Astrocyte (in vitro differentiated cells and primary cell): Measurements from ENCODE around the gene KIF21B. TPM values are rescaled to one million over a fixed set of nuclear protein-coding genes. Genes with fewer than 3 reads are reported as not detected.

Experiments
- DNase-seq: peaks from one replicate; pipeline ENCODE4 v3.0.0-alpha.2; 2010; ENCODE audit warnings: low read depth
- FAIRE-seq: peaks from 2 replicates; lab custom pipeline; 2011; peaks lifted over from hg19 to GRCh38; lab: Jason Lieb, UNC
- H2AFZ ChIP-seq: 2 replicates; pipeline ENCODE4 v1.6.0; 2012; ENCODE audit warnings: low read depth, low read length, inconsistent platforms
- H3K27ac ChIP-seq: 2 replicates; pipeline ENCODE4 v1.5.1; 2011; ENCODE audit warnings: low read depth, low read length, inconsistent platforms
- H3K27me3 ChIP-seq: 2 replicates; pipeline ENCODE4 v1.6.0; 2011; ENCODE audit warnings: low read length, inconsistent platforms; ENCODE audit not compliant: insufficient read depth
- H3K36me3 ChIP-seq: 2 replicates; pipeline ENCODE4 v1.5.1; 2011; ENCODE audit warnings: low read length, inconsistent platforms; ENCODE audit not compliant: insufficient read depth
- H3K4me1 ChIP-seq: 2 replicates; pipeline ENCODE4 v1.5.1; 2011; ENCODE audit warnings: low read length, inconsistent platforms; ENCODE audit not compliant: insufficient read depth
- H3K4me2 ChIP-seq: 2 replicates; pipeline ENCODE4 v1.6.0; 2012; ENCODE audit warnings: low read length, inconsistent platforms
- H3K4me3 ChIP-seq: 2 replicates; pipeline ENCODE4 v1.5.1; 2011; ENCODE audit warnings: low read depth, mild to moderate bottlenecking, low read length, inconsistent platforms; ENCODE audit not compliant: insufficient read depth
- H3K79me2 ChIP-seq: 2 replicates; pipeline ENCODE4 v1.6.0; 2012; ENCODE audit warnings: mild to moderate bottlenecking, low read length, inconsistent platforms; ENCODE audit not compliant: insufficient read depth
- H3K9ac ChIP-seq: 2 replicates; pipeline ENCODE4 v1.6.0; 2012; ENCODE audit warnings: mild to moderate bottlenecking, low read length, inconsistent platforms
- H3K9me3 ChIP-seq: 2 replicates; pipeline ENCODE4 v1.5.1; 2012; ENCODE audit warnings: low read depth, mild to moderate bottlenecking, low read length, inconsistent platforms; ENCODE audit not compliant: insufficient read depth
- H4K20me1 ChIP-seq: 2 replicates; pipeline ENCODE4 v1.6.0; 2012; ENCODE audit warnings: low read length, inconsistent platforms; ENCODE audit not compliant: insufficient read depth
- H3K27ac Mint-ChIP-seq: one replicate; pipeline ENCODE4 v1.8.0; 2021; ENCODE audit warnings: mild to moderate bottlenecking, mixed read lengths; ENCODE audit not compliant: unreplicated experiment
- H3K27me3 Mint-ChIP-seq: one replicate; pipeline ENCODE4 v1.8.0; 2021; ENCODE audit warnings: low read depth, mixed read lengths; ENCODE audit not compliant: unreplicated experiment
- H3K36me3 Mint-ChIP-seq: one replicate; pipeline ENCODE4 v1.8.0; 2021; ENCODE audit warnings: low read depth, mixed read lengths; ENCODE audit not compliant: unreplicated experiment
- H3K4me1 Mint-ChIP-seq: one replicate; pipeline ENCODE4 v1.8.0; 2021; ENCODE audit warnings: low read depth, mixed read lengths; ENCODE audit not compliant: unreplicated experiment
- H3K4me3 Mint-ChIP-seq: one replicate; pipeline ENCODE4 v1.8.0; 2021; ENCODE audit warnings: mild to moderate bottlenecking, moderate library complexity, mixed read lengths; ENCODE audit not compliant: unreplicated experiment
- H3K9me3 Mint-ChIP-seq: one replicate; pipeline ENCODE4 v1.8.0; 2021; ENCODE audit warnings: mild to moderate bottlenecking, mixed read lengths; ENCODE audit not compliant: unreplicated experiment
- EZH2 ChIP-seq: IDR thresholded peaks from 2 replicates; pipeline ENCODE4 v1.6.1; 2012; ENCODE audit warnings: mild to moderate bottlenecking, low read length, inconsistent platforms; ENCODE audit not compliant: insufficient read depth
- total RNA-seq: library from RNA; stranded (reverse); gene quantifications from 2 replicates; pipeline ENCODE4 v1.2.1, GENCODE V29; 2021
- TF ChIP-seq, protein P1 (sequence below): IDR thresholded peaks from 2 replicates; pipeline ENCODE4 v1.5.1; 2011; ENCODE audit warnings: low read depth, mild to moderate bottlenecking, inconsistent platforms, low read length, moderate library complexity; ENCODE audit not compliant: insufficient read depth

Gene KIF21B
- total RNA-seq, 1 donor from 2014 or later, result 4.7 TPM

DNA sequence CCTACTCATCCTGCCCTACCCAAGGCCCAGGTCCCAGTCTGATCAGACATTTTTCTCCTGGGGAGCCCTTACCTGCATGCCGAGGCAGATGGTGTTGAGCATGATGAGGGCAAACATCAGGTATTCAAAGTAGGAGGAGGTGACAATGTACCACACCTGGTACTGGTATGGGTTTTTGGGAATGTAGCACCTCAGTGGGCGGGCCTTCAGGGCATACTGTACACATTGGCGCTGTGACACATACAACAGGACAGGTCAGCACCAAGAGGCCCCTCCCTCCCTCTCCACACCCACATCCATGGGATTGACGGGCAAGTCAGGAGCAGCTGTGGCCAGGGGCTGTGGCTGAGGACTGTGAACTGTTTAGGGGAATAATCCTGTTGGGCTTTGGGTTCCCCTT is 37.1 kb upstream of the KIF21B start:
- no peaks in the 10 kb centered on the region for H3K36me3 Mint-ChIP-seq

DNA sequence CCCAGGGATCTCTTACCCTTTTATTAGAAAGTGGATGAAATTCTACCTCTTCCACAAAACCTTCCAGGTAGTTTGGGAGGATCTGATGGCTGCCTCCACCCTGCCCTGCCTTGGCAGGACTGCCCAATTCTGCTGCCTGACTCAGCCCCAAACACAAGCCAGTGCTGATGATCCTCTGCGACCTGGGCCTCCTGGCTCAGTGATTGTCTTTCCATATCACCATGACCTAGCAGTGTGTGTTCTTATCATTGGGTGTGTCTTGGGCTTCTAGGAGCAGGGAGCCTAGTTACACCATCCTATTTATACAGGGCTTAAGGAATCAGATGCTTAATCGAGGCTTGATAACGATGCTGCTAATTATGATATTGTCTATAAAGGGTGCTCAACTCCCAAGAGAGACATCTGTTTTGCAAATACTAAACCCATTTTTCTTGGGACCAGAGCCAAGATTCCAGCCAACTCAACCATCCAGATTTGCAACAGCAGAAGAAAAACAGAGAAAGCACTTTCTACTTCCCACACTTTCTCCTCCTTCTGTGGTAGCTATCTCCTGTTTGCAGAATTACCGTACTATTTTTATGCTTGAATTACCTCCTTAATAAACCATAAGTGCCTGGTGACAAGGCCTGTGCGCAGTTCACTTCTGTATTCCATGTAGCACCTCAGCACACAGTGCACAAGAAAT is 36.5 kb upstream of the KIF21B start:
- H3K4me3 Mint-ChIP-seq, result no peak overlapping the region
- DNase-seq (no peak), FAIRE-seq (no peak)
- Histone ChIP-seq H3K9me3 (no peaks in the 10 kb centered on the region), H4K20me1 (no peaks in the 10 kb centered on the region), H3K4me1 (no peaks in the 10 kb centered on the region), H3K27me3 (peaks cover 37% of the 10 kb centered on the region), H3K36me3 (no peaks in the 10 kb centered on the region), H3K9ac (no peak overlapping the region), H3K4me3 (no peak overlapping the region), H3K27ac (no peak overlapping the region), H3K4me2 (no peak overlapping the region), H2AFZ (no peak overlapping the region), H3K79me2 (no peaks in the 10 kb centered on the region)
- TF ChIP-seq, protein P1, sequence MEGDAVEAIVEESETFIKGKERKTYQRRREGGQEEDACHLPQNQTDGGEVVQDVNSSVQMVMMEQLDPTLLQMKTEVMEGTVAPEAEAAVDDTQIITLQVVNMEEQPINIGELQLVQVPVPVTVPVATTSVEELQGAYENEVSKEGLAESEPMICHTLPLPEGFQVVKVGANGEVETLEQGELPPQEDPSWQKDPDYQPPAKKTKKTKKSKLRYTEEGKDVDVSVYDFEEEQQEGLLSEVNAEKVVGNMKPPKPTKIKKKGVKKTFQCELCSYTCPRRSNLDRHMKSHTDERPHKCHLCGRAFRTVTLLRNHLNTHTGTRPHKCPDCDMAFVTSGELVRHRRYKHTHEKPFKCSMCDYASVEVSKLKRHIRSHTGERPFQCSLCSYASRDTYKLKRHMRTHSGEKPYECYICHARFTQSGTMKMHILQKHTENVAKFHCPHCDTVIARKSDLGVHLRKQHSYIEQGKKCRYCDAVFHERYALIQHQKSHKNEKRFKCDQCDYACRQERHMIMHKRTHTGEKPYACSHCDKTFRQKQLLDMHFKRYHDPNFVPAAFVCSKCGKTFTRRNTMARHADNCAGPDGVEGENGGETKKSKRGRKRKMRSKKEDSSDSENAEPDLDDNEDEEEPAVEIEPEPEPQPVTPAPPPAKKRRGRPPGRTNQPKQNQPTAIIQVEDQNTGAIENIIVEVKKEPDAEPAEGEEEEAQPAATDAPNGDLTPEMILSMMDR, result no peak
- H3K4me1 Mint-ChIP-seq, result no peaks in the 10 kb centered on the region
- H3K36me3 Mint-ChIP-seq, result no peaks in the 10 kb centered on the region
- H3K27me3 Mint-ChIP-seq, result peaks cover 63% of the 10 kb centered on the region
- no peaks in the 10 kb centered on the region for H3K9me3 Mint-ChIP-seq
- H3K27ac Mint-ChIP-seq, result no peak overlapping the region

More for the DNA sequence above, 37.1 kb upstream of the KIF21B start:
- Histone ChIP-seq H2AFZ (no peak overlapping the region), H3K27ac (no peak overlapping the region), H3K4me1 (no peaks in the 10 kb centered on the region), H3K9ac (no peak overlapping the region), H4K20me1 (no peaks in the 10 kb centered on the region), H3K9me3 (no peaks in the 10 kb centered on the region), H3K27me3 (peaks cover 34% of the 10 kb centered on the region), H3K4me2 (no peak overlapping the region), H3K79me2 (no peaks in the 10 kb centered on the region), H3K36me3 (no peaks in the 10 kb centered on the region), H3K4me3 (no peak overlapping the region)
- DNase-seq, result no peak
- Mint-ChIP-seq H3K27ac (no peak overlapping the region), H3K27me3 (peaks cover 65% of the 10 kb centered on the region), H3K9me3 (no peaks in the 10 kb centered on the region), H3K4me3 (no peak overlapping the region), H3K4me1 (no peaks in the 10 kb centered on the region)
- TF ChIP-seq, protein P1, result no peak
- TF ChIP-seq EZH2, result no peak
- no peak for FAIRE-seq

DNA sequence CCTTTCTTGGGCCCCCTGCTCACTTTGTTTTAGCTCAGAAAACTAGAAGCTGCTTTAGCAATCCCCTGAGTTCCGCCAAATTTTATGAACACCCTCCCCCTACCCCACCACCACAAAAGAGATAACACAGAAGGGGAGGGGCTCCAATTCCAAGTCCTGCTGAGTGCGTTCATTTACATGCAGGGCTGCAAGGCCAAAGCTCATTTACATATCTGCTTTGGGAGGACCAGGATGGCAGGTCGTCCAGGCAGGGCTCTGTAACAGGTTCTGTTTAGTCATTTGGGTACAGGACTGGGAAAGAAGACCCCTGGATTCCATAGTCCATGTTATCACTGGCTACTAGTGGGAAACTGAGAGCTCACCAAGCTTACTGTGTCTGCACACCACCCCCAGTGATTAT is 35.9 kb upstream of the KIF21B start:
- H3K4me3 ChIP-seq, result no peak overlapping the region
- H3K79me2 ChIP-seq, result no peaks in the 10 kb centered on the region
- no peak overlapping the region for H2AFZ ChIP-seq
- no peaks in the 10 kb centered on the region for H4K20me1 ChIP-seq
- H3K4me2 ChIP-seq, result no peak overlapping the region
- H3K9me3 Mint-ChIP-seq, result no peaks in the 10 kb centered on the region
- no peaks in the 10 kb centered on the region for H3K9me3 ChIP-seq
- no peaks in the 10 kb centered on the region for H3K36me3 Mint-ChIP-seq
- TF ChIP-seq, protein P1, result no peak
- TF ChIP-seq EZH2, result no peak
- no peak overlapping the region for H3K4me3 Mint-ChIP-seq
- no peak overlapping the region for H3K9ac ChIP-seq
- H3K27me3 ChIP-seq, result peaks cover 39% of the 10 kb centered on the region
- H3K36me3 ChIP-seq, result no peaks in the 10 kb centered on the region
- H3K27me3 Mint-ChIP-seq, result peaks cover 63% of the 10 kb centered on the region
- DNase-seq (no peak), FAIRE-seq (no peak)
- no peaks in the 10 kb centered on the region for H3K4me1 Mint-ChIP-seq
- no peak overlapping the region for H3K27ac Mint-ChIP-seq
- H3K4me1 ChIP-seq, result no peaks in the 10 kb centered on the region
- no peak overlapping the region for H3K27ac ChIP-seq
